ENCODE data around the gene PDLIM7. TPM values are rescaled to one million over a fixed set of nuclear protein-coding genes. Genes with fewer than 3 reads are reported as not detected.

PDLIM7 gene
- total and polyA plus RNA-seq, 2 of the 4 experiments (the other 2 are of a cell fraction), result 70.4 to 534 TPM

DNA sequence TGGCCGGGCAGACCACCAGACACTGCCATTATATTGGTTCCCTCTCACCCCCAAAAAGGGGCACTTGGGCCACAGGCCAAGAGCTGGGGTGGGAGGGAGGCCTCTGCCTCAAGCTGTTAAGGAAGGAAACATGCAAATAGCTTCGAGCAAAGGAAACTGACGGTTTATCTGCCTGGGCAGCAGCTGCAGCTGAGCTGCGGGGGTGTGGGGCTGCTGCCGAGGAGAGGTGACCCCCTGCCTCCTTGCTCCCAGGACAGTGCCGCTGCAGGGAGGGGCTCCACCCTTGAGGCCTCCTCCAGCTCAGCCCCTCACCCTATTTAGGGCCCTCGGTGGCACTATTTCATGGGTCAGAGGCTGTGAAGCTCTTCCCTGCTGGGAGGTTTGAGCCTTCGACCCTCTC is 11.4 kb upstream of the PDLIM7 start:
- intact Hi-C loops (cut with micrococcal nuclease) (no loop called here), in situ Hi-C loops (cut with MboI; ENCODE audit: low sequenced_read_pairs) (no loop called here), dilution Hi-C loops (cut with HindIII; ENCODE audit: low sequenced_read_pairs, unreplicated experiment) (no loop called here)
- H3K56ac ChIP-seq (ENCODE audit: extremely low read depth, insufficient read depth, low read length), result no peak overlapping the region; the same call in 1 of the 2 replicates
- no peak overlapping the region for H2BK15ac ChIP-seq (ENCODE audit: low read depth, low read length)
- H3K27ac ChIP-seq (ENCODE audit: insufficient read depth, low read length), result no peak overlapping the region
- H3K14ac ChIP-seq (replicated peaks; ENCODE audit: low read depth, low read length), result no peak overlapping the region
- no peak overlapping the region for H3K4ac ChIP-seq (ENCODE audit: low read depth, low read length)
- no peak overlapping the region for H2AK5ac ChIP-seq (ENCODE audit: low read depth, low read length)
- peaks cover under 1 to 8% of the 10 kb centered on the region in 2 experiments; a peak in 2 of 4 replicates for H3K79me1 ChIP-seq (ENCODE audit: low read depth in 1 of 2, low read length in 2 of 2)
- H4K5ac ChIP-seq (ENCODE audit: low read depth, low read length), result no peak overlapping the region
- H4K8ac ChIP-seq (ENCODE audit: low read depth in 2 of 2, low read length in 2 of 2), result no peak overlapping the region
- H2AFZ ChIP-seq (replicated peaks; ENCODE audit: low read length, poor library complexity), result no peak overlapping the region
- no peak for DNase-seq
- CTCF ChIA-PET, result no interaction called here
- H3K9me3 ChIP-seq (ENCODE audit: control insufficient read depth, insufficient read depth, low read length), result no peaks in the 10 kb centered on the region
- no peak overlapping the region for H3K4me3 ChIP-seq (ENCODE audit: insufficient read depth, low read depth, low read length)
- no peaks in the 10 kb centered on the region for H3K27me3 ChIP-seq (ENCODE audit: control insufficient read depth, insufficient read depth, low read length)
- H2AK9ac ChIP-seq (replicated peaks; ENCODE audit: low read depth, low read length, poor library complexity), result no peak overlapping the region
- no peaks in the 10 kb centered on the region; the same call in 1 of the 2 replicates for H4K20me1 ChIP-seq (ENCODE audit: insufficient read depth, low read length)
- H3K23ac ChIP-seq (ENCODE audit: low read depth, low read length), result no peak overlapping the region
- POLR2A ChIA-PET (ENCODE audit: unreplicated experiment), result interaction anchor here (0.5 kb wide), 1 partner anchor 37 kb away, joined by 3 read pairs; no protein-coding TSS in a partner anchor
- no peaks in the 10 kb centered on the region for H3K4me1 ChIP-seq (ENCODE audit: control insufficient read depth, insufficient read depth, low read length)
- H4K91ac ChIP-seq (ENCODE audit: insufficient read depth, low read depth, low read length), result no peak overlapping the region
- no peaks in the 10 kb centered on the region for H3K9me1 ChIP-seq (ENCODE audit: insufficient read depth, low read length)
- H2BK120ac ChIP-seq (ENCODE audit: low read depth, low read length), result no peak overlapping the region
- H3K9ac ChIP-seq (ENCODE audit: low read depth, low read length), result no peak overlapping the region
- no peak overlapping the region for H3K18ac ChIP-seq (ENCODE audit: low read depth, low read length)
- no peak overlapping the region for H2BK20ac ChIP-seq (ENCODE audit: low read depth, low read length)
- no peak for ATAC-seq (ENCODE audit: low read depth)
- peaks cover 40% of the 10 kb centered on the region for H3K36me3 ChIP-seq (ENCODE audit: control insufficient read depth, insufficient read depth, low read length)
- no CpG with 5 or more reads among the region's 8 CpGs for WGBS, 2 experiments (ENCODE audit: extremely low coverage in 2 of 2, insufficient read length in 1 of 2)
- H2BK5ac ChIP-seq (ENCODE audit: low read depth, low read length, poor library complexity, severe bottlenecking), result no peak overlapping the region
- H3K4me2 ChIP-seq (ENCODE audit: low read depth, low read length), result no peak overlapping the region
- TF ChIP-seq, protein P1, sequence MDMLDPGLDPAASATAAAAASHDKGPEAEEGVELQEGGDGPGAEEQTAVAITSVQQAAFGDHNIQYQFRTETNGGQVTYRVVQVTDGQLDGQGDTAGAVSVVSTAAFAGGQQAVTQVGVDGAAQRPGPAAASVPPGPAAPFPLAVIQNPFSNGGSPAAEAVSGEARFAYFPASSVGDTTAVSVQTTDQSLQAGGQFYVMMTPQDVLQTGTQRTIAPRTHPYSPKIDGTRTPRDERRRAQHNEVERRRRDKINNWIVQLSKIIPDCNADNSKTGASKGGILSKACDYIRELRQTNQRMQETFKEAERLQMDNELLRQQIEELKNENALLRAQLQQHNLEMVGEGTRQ (IDR thresholded peaks at IDR 0.05; ENCODE audit: low read depth, low read length), result no peak
- TF ChIP-seq RFX5 (IDR thresholded peaks at IDR 0.05; ENCODE audit: low read depth, low read length) (no peak), POLR2A (IDR thresholded peaks at IDR 0.05; ENCODE audit: low read depth, low read length) (no peak), SMC3 (IDR thresholded peaks at IDR 0.05; ENCODE audit: low read depth, low read length) (no peak), RCOR1 (IDR thresholded peaks at IDR 0.05; ENCODE audit: insufficient replicate concordance, low read length) (no peak), MXI1 (IDR thresholded peaks at IDR 0.05; ENCODE audit: borderline replicate concordance, low read depth, low read length) (no peak), CHD1 (IDR thresholded peaks at IDR 0.05; ENCODE audit: low read depth, low read length) (no peak), BHLHE40 (IDR thresholded peaks at IDR 0.05; ENCODE audit: low read depth, low read length) (no peak), NFE2L2 (IDR thresholded peaks at IDR 0.05; ENCODE audit: low read depth, low read length) (no peak), CEBPB (IDR thresholded peaks at IDR 0.05; ENCODE audit: low read depth, low read length) (no peak)
- no TSS peak for BruUV-seq (replicated peaks)

Measured in IMR-90 (cell line).